A172 (cell line): Measurements from ENCODE around the gene C2CD5. TPM values are rescaled to one million over a fixed set of nuclear protein-coding genes. Genes with fewer than 3 reads are reported as not detected.
"Not testable (repeated sequence)": the region's sequence is repeated elsewhere in the genome, so short reads cannot be mapped to it uniquely, and the experiment has no call there.

Experiments used
- DNase-seq: peaks from one replicate; pipeline ENCODE4 v3.0.0-alpha.2; 2015; ENCODE audit warnings: low spot score
- total RNA-seq: library from RNA; depleted of rRNA; stranded (reverse); fragments of >200 nt; shearing (Covaris generic); gene quantifications from 2 replicates; pipeline ENCODE4 v1.2.3, GENCODE V29; 2014; rRNA removed

The C2CD5 gene, protein sequence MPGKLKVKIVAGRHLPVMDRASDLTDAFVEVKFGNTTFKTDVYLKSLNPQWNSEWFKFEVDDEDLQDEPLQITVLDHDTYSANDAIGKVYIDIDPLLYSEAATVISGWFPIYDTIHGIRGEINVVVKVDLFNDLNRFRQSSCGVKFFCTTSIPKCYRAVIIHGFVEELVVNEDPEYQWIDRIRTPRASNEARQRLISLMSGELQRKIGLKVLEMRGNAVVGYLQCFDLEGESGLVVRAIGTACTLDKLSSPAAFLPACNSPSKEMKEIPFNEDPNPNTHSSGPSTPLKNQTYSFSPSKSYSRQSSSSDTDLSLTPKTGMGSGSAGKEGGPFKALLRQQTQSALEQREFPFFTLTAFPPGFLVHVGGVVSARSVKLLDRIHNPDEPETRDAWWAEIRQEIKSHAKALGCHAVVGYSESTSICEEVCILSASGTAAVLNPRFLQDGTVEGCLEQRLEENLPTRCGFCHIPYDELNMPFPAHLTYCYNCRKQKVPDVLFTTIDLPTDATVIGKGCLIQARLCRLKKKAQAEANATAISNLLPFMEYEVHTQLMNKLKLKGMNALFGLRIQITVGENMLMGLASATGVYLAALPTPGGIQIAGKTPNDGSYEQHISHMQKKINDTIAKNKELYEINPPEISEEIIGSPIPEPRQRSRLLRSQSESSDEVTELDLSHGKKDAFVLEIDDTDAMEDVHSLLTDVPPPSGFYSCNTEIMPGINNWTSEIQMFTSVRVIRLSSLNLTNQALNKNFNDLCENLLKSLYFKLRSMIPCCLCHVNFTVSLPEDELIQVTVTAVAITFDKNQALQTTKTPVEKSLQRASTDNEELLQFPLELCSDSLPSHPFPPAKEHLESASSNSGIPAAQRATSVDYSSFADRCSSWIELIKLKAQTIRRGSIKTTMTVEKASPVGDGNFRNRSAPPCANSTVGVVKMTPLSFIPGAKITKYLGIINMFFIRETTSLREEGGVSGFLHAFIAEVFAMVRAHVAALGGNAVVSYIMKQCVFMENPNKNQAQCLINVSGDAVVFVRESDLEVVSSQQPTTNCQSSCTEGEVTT
- total RNA-seq: 9.0 and 10.7 TPM in 2 replicates

DNA sequence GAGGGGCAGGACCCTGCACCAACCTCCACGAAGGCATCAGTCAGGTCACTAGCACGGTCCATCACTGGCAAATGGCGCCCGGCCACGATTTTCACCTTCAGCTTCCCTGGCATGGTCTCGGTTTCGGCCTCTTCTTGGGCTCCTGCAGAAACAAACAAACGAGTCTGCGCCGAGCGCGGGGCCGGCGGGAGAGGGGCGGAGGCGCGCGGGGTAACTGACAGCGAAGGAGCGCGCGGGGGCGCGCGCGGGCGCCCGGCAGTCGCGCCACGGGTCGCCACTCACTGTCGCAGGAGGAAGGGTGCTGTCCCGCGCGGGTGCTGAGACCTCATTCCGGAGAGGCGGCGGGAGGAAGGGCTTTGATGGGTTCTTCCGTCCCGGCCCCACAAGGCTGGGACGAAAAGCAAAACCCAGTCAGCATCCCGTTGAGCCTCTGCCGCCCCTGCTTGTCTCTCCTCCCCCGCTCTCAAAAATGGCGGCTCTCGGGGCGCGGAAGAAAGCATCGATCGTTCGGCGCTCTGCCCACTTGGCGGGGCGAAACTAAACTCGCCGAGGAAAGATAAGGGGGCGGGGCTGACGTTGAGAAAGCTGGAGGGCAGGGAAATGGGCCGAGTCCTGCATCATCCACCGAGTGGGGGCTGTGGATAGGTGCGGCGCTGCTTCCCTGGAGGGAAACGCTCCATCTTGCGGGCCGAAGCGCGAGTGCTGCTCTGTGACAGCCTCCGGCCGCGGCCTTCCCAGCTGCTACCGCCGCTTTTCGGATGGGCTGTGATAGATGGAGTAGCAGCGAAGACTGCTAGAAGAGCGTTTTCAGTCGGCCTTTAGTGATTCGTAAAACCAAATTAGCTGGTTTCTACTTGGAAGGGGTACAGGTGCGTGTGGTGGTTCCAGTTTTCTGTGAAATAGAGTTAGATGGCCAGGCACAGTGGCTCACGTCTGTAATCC is at the start of gene C2CD5:
TSS of gene C2CD5 (minus strand) at position 505 of the 942 bp plus-strand sequence. CDS start at position 113, 392 bp downstream.
- DNase-seq: peak; percentile 93

DNA sequence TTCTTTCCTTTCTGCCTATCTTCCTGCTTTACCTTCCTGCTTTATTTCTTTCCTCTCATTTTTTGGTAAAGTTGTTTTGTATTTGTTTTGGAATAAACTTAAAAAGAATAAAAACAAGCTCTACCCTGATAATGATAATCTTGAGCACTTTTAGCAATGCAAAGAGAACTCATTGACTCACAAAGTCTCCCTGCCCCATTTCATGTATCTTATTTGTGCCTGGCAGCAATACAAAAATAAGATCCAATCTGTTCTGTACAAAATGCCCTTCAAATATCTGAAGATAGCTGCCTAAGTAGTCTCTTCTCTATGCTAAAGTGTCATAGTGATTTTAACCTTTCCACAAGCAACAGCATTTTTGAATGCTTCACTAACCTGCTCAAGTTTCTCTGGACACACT is 49.5 kb upstream of the C2CD5 start:
- DNase-seq: no peak

GRCh38 chr12:22588817-22589216 is 44.5 kb upstream of the C2CD5 start:
- no peak for DNase-seq

GRCh38 chr12:22578328-22578727 is 34.0 kb upstream of the C2CD5 start:
- no peak for DNase-seq

- no peak for DNase-seq
These were observed 33.3 kb upstream of the C2CD5 start for GRCh38 chr12:22577667-22578066.

DNA sequence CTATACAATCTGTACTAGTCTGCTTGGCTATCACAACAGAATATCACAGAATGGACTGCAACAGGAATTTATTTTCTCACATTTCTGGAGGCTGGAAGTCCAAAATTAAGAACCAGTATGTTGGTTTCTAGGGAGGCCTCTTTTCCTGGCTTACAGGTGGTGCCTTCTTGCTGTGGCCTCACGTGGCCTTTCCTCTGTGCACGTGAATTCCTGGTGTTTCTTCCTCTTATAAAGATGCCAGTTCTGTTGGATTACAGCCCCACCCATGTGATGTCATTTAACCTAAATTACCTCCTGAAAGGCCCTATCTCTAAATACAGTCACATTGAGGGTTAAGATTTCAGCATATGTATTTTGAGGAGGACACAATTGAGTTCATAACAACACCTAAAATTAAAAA is 32.1 kb upstream of the C2CD5 start:
- no peak for DNase-seq

DNA sequence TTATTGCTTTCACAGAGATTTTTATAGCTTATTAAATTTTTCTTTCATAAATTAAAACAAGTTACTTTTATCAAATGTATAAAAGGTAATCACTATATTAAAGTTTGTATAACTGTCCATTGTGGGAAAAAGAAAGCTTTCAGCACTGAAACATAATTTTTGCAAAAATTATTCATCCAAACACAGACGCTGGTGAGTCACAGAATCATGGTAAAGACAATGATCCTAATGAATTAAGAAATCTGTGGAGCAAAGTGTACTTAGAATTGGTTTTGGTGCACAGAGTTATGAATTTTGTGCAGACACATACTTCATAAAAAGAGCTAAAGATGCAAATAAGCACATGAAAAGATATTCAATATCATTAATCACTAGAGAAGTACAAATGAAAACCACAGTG is 31.7 kb upstream of the C2CD5 start:
- no peak for DNase-seq

- no peak for DNase-seq
These were observed 30.6 kb upstream of the C2CD5 start for GRCh38 chr12:22574921-22575320.

GRCh38 chr12:22573181-22573580 is 28.8 kb upstream of the C2CD5 start:
- no peak for DNase-seq

- no peak for DNase-seq
These were observed 24.9 kb upstream of the C2CD5 start for GRCh38 chr12:22569253-22569652.

GRCh38 chr12:22562036-22563028 is 18.0 kb upstream of the C2CD5 start:
- DNase-seq: no peak

GRCh38 chr12:22554750-22555149 is 10.4 kb upstream of the C2CD5 start:
- DNase-seq: not testable (repeated sequence)

DNA sequence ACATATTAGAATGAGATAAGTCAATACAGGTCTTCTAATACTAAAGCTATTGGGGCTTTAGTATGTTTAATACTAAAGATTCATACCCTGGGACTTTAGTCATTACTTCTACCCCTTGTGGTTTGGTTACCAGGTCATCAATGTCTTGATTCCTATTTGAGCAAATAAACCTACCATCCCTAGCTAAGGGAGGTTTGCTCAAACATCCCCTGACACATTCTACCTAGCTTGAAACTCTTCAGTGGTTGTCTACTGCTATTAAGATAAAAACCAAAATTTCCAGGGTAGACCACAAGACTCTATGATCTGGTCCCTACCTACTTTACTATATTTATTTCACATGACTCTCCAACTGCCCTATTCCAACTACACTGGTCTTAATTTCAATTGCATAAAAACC is 7.3 kb upstream of the C2CD5 start:
- DNase-seq: no peak

DNA sequence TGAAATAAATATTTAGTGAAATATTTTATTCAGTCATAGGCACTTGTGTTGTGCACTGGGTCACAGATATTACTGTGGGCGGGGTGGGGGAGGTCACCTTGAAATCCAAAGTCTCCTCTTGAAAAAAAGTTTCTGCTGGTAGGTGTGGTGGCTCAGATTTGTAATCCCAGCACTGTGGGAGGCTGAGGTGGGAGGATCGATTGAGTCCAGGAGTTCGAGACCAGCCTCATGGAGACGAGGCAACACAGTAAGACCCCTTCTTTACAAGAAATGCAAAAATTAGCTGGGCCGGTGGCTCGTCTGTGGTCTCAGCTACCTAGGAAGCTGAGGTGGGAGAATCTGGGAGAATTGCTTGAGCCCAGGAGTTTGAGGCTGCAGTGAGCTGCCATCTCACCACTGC is 913 bp upstream of the C2CD5 start:
- no peak for DNase-seq

DNA sequence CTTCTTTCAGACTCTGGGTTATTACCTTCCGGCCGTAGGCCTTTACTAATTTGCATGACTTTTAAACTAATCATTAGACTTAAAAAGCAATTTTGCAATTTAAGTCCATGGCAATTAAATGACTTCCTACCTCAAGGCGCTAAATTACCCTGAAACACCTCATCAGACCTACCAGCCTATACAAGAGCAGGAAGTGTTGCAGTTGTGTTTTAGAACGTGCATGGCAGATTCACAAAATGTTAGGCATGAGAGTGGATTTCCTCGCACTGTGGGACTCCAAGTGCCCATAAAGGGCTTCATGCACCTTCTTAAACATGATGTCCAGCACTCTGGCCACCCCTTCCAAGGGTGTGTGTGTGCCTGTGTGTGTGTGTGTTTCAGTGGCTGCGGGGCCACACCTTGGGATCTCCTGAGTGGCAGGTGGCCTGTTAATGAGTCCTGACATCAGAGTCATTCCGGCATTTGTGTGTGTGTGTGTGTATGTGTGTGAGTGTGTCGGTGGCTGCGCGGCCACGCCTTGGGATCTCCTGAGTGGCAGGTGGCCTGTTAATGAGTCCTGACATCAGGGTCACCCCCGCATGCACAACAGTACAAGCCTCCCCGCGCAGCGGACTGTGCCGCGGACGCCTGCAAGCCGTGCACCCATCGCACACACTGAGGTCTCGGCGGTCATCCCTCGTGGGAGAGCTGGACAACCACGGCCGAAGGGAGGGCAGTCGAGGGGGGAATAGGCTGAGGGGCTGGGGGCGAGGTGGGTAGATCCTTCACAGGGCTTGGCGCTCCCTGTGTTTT is 900 bp downstream of the C2CD5 start:
- no peak for DNase-seq

DNA sequence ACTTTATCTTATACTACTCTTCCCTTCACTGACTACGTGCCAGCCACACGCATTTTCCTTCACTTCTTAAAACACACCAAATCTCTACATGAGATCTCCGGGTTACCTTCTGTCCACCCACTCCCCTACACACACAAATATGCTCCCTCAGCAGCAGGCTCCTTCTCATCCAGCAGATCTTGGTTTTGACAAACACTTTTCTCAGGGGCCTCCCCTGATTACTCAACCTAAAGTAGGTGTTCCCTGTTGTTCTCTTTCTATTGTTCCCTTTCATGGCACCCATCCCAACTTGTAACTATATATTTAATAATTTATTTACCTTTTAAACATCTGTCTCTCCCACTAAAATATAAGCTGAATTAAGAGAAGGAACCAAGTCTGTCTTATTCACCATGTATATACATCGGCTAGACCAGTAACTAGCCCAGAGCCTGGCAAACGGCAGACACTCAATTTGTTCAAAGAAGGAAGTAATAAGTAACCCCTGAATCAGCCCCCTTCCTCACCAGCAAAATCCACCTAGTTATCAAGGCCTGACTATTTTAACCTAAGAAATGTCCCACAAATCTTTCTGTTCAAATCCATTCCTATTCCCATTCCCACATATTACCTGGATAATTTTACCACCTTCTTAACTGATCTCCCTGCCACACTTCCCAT is 2.7 kb downstream of the C2CD5 start:
- no peak for DNase-seq

- DNase-seq: no peak
These were observed 5.3 kb downstream of the C2CD5 start for GRCh38 chr12:22539055-22539454.

DNA sequence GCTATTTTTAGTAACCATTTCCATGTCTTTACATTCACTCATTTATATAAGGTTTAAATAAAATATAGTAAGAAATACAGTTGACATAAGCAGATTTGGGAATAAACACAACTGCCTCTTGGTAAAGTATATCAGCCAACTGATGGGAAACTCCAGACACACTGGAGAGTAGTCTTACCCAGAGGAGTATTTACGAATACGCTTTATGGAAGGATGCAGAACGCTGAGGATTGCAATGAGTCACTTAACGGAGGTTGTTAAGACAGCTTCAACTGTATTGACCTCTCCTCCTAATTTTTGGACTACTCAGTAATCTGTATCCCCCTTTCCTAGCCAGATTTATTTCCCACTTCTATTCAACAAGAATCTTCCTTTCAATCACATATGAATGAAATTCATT is 6.0 kb downstream of the C2CD5 start:
- DNase-seq: no peak
